HCT116 (cell line): ENCODE measurements around the gene PRRT4. TPM values are rescaled to one million over a fixed set of nuclear protein-coding genes. Genes with fewer than 3 reads are reported as not detected.

Source experiments
- ATAC-seq: fragments of 200-7000 bp; cut with Tn5 transposase; 2 replicates; pipeline ENCODE4 v1.9.1; 2020; ENCODE audit warnings: mild to moderate bottlenecking, moderate library complexity
- BruUV-seq: library from RNA; stranded (reverse); fragments of 400-500 nt; replicated peaks from 2 replicates; lab custom pipeline; 2021; lab: Mats Ljungman, UMichigan
- CTCF ChIA-PET: fragments of 300-600 bp; sonication (Branson Sonifier 250); formaldehyde crosslinking; loops from one replicate; lab custom pipeline; 2021; ENCODE audit warnings: antibody characterized with exemption; lab: Charles Lee
- POLR2A ChIA-PET: fragments of 300-600, 350-600 bp; sonication (Branson Sonifier 250); formaldehyde crosslinking; loops from one replicate; lab custom pipeline; 2021; ENCODE audit warnings: antibody characterized with exemption; lab: Charles Lee
- RAD21 ChIA-PET, 2 experiments: fragments of 300-600 bp; sonication (Branson Sonifier 250); formaldehyde crosslinking; loops; one replicate each; lab custom pipeline; 2023; ENCODE audit warnings: low total read pairs in 2 of 2; ENCODE audit not compliant: uncharacterized antibody in 2 of 2, unreplicated experiment in 2 of 2, low non-redundant PET in 1 of 2; lab: Charles Lee
- DNase-seq: peaks from one replicate; pipeline ENCODE4 v3.0.0-alpha.2; 2010; ENCODE audit warnings: low read depth, low spot score
- H2AFZ ChIP-seq: fragments of 200-600 bp; shearing (Covaris generic), sonication (generic); 2 replicates; pipeline ENCODE4 v1.6.1; 2017; ENCODE audit warnings: low read depth, mixed run types, mixed read lengths, antibody characterized with exemption, low read length; ENCODE audit not compliant: poor library complexity, severe bottlenecking
- H3K27ac ChIP-seq: 2 replicates; pipeline ENCODE4 v1.5.1; 2012; ENCODE audit warnings: low read depth, low read length
- H3K27me3 ChIP-seq: fragments of 200-600 bp; sonication (generic); 2 replicates; pipeline ENCODE4 v1.6.1; 2016; ENCODE audit warnings: mixed run types, low read length, mixed read lengths; ENCODE audit not compliant: insufficient read depth
- H3K36me3 ChIP-seq, 2 experiments: fragments of 200-500 bp in 1 of 2; fragments of 200-600 bp in 1 of 2; sonication (Bioruptor generic) in 1 of 2; sonication (generic) in 1 of 2; 2 replicates each; pipeline versions ENCODE4 v1.5.1 to v1.6.1; 2014 to 2016; ENCODE audit warnings: low read length in 2 of 2, inconsistent platforms in 1 of 2, mixed read lengths in 1 of 2, mixed run types in 1 of 2; ENCODE audit not compliant: insufficient read depth in 2 of 2, control insufficient read depth in 1 of 2
- H3K4me1 ChIP-seq, 2 experiments: fragments of 200-600 bp in 1 of 2; sonication (generic) in 1 of 2; 2 replicates each; pipeline versions ENCODE4 v1.5.1 to v1.6.1; 2012 to 2017; ENCODE audit warnings: low read length in 2 of 2, inconsistent platforms in 1 of 2, mild to moderate bottlenecking in 1 of 2, mixed read lengths in 1 of 2, mixed run types in 1 of 2, moderate library complexity in 1 of 2; ENCODE audit not compliant: insufficient read depth in 2 of 2, control insufficient read depth in 1 of 2
- H3K4me2 ChIP-seq: fragments of 200-600 bp; sonication (generic); 2 replicates; pipeline ENCODE4 v1.6.1; 2017; ENCODE audit warnings: mixed run types, low read length, mixed read lengths
- H3K4me3 ChIP-seq, 2 experiments: fragments of 200-600 bp in 1 of 2; sonication (generic) in 1 of 2; replicated peaks in 1 of 2; 2 replicates each; pipeline ENCODE4 v1.5.1; 2011 to 2016; ENCODE audit warnings: low read length in 2 of 2, control low read depth in 1 of 2, low read depth in 1 of 2, mild to moderate bottlenecking in 1 of 2, mixed read lengths in 1 of 2, mixed run types in 1 of 2
- H3K79me2 ChIP-seq: fragments of 200-600 bp; sonication (generic); 2 replicates; pipeline ENCODE4 v1.6.1; 2017; ENCODE audit warnings: mild to moderate bottlenecking, mixed run types, low read length, moderate library complexity, mixed read lengths; ENCODE audit not compliant: insufficient read depth
- H3K9ac ChIP-seq: fragments of 200-600 bp; sonication (generic); 2 replicates; pipeline ENCODE4 v1.6.1; 2016; ENCODE audit warnings: low read length, mixed read lengths
- H3K9me2 ChIP-seq: fragments of 200-600 bp; sonication (generic), shearing (Covaris generic); 2 replicates; pipeline ENCODE4 v1.6.1; 2017; ENCODE audit warnings: mixed run types, mild to moderate bottlenecking, moderate library complexity; ENCODE audit not compliant: insufficient read depth
- H3K9me3 ChIP-seq, 2 experiments: fragments of 200-500 bp in 1 of 2; fragments of 200-600 bp in 1 of 2; sonication (Bioruptor generic) in 1 of 2; sonication (generic) in 1 of 2; 2 replicates each; pipeline ENCODE4 v1.6.1; 2014 to 2017; ENCODE audit warnings: low read length in 2 of 2, mixed read lengths in 2 of 2, inconsistent platforms in 1 of 2, low read depth in 1 of 2, mild to moderate bottlenecking in 1 of 2, mixed run types in 1 of 2, moderate library complexity in 1 of 2; ENCODE audit not compliant: control insufficient read depth in 1 of 2, insufficient read depth in 1 of 2
- H4K20me1 ChIP-seq: fragments of 200-600 bp; sonication (generic), shearing (Covaris generic); 2 replicates; pipeline ENCODE4 v1.6.1; 2017; ENCODE audit warnings: mixed run types, mild to moderate bottlenecking, moderate library complexity; ENCODE audit not compliant: insufficient read depth
- ATF3 ChIP-seq: IDR thresholded peaks from 2 replicates; pipeline ENCODE4 v1.6.1; 2012
- CBX3 ChIP-seq: IDR thresholded peaks from 2 replicates; pipeline ENCODE4 v1.6.1; 2012; ENCODE audit warnings: low read depth
- CEBPB ChIP-seq: IDR thresholded peaks from 2 replicates; pipeline ENCODE4 v1.6.1; 2012; ENCODE audit warnings: low read depth
- CTCF ChIP-seq, 3 experiments: fragments of 200-600 bp in 1 of 3; sonication (generic) in 1 of 3; IDR thresholded peaks in 2 of 3; conservative IDR thresholded peaks in 1 of 3; 2 replicates each; pipeline ENCODE4 v1.5.1; 2012 to 2017; ENCODE audit warnings: low read depth in 2 of 3, low read length in 2 of 3, antibody characterized with exemption in 1 of 3, borderline replicate concordance in 1 of 3, control low read depth in 1 of 3, mild to moderate bottlenecking in 1 of 3, mixed read lengths in 1 of 3, mixed run types in 1 of 3, moderate library complexity in 1 of 3; ENCODE audit not compliant: insufficient read depth in 1 of 3
- ELF1 ChIP-seq: IDR thresholded peaks from 2 replicates; pipeline ENCODE4 v1.6.1; 2012; ENCODE audit warnings: low read depth, borderline replicate concordance
- EZH2phosphoT487 ChIP-seq: fragments of 200-600 bp; IDR thresholded peaks from 2 replicates; pipeline ENCODE4 v1.6.1; 2018; ENCODE audit warnings: antibody characterized with exemption, borderline replicate concordance
- RAD21 ChIP-seq: IDR thresholded peaks from 2 replicates; pipeline ENCODE4 v1.6.1; 2012; ENCODE audit warnings: low read depth, mild to moderate bottlenecking
- SP1 ChIP-seq: IDR thresholded peaks from 2 replicates; pipeline ENCODE4 v1.6.1; 2012; ENCODE audit warnings: low read depth
- SRF ChIP-seq: IDR thresholded peaks from 2 replicates; pipeline ENCODE4 v1.6.1; 2012; ENCODE audit warnings: low read depth
- YY1 ChIP-seq: IDR thresholded peaks from 2 replicates; pipeline ENCODE4 v1.6.1; 2011; ENCODE audit warnings: low read length, low read depth, moderate library complexity, mild to moderate bottlenecking; ENCODE audit not compliant: insufficient replicate concordance; ENCODE audit errors: extremely low read depth
- intact Hi-C: fragments of 100-400 bp; cut with micrococcal nuclease; formaldehyde crosslinking; loops from 2 replicates; pipeline ENCODE4 v1.10.0; 2022
- total RNA-seq: library from RNA; stranded (reverse); gene quantifications from one replicate; pipeline ENCODE4 v1.2.1, GENCODE V29; 2021; ENCODE audit not compliant: unreplicated experiment

PRRT4 gene
- total RNA-seq, 1 experiment from 2014 or later = 4.0 TPM

GRCh38 chr7:128392446-128393327 is 31.2 kb upstream of the PRRT4 start:
- Histone ChIP-seq H3K4me1 (no peaks in the 10 kb centered on the region), H3K4me2 (no peak overlapping the region), H3K27ac (no peak overlapping the region), H3K9me2 (no peaks in the 10 kb centered on the region), H3K79me2 (no peaks in the 10 kb centered on the region), H2AFZ (no peak overlapping the region), H3K9me3 (no peaks in the 10 kb centered on the region), H3K36me3 (peaks cover 15 to 34% of the 10 kb centered on the region in 2 experiments; a peak in 3 of 4 replicates), H3K27me3 (no peaks in the 10 kb centered on the region), H4K20me1 (no peaks in the 10 kb centered on the region), H3K4me3 (no peak overlapping the region), H3K9ac (no peak overlapping the region)
- DNase-seq (no peak), ATAC-seq (no peak)
- no TSS peak for BruUV-seq
- TF ChIP-seq SP1 = no peak
- no peak for TF ChIP-seq CTCF (IDR thresholded peaks at IDR 0.05 in 2 of 3, conservative IDR thresholded peaks at IDR 0.05 in 1 of 3; ENCODE audit: borderline replicate concordance in 1 of 3, insufficient read depth in 1 of 3, low read depth in 2 of 3, low read length in 2 of 3)
- TF ChIP-seq ELF1 = no peak
- no peak for TF ChIP-seq EZH2phosphoT487
- no peak for TF ChIP-seq YY1
- TF ChIP-seq ATF3 = no peak
- TF ChIP-seq SRF = no peak
- no peak for TF ChIP-seq RAD21
- TF ChIP-seq CBX3 = no peak
- TF ChIP-seq CEBPB = no peak
- POLR2A ChIA-PET = no interaction called here
- CTCF ChIA-PET = no interaction called here
- RAD21 ChIA-PET = no interaction called here
- intact Hi-C loops = no loop called here
